SK-N-SH (cell line): ENCODE data around the gene NT5M. TPM values are rescaled to one million over a fixed set of nuclear protein-coding genes. Genes with fewer than 3 reads are reported as not detected.

Experiments used
- CTCF ChIA-PET: fragments of 300-600, 350-600 bp; formaldehyde crosslinking; extraction: SDS; loops from one replicate; lab custom pipeline; 2021; lab: Yijun Ruan, JAX
- POLR2A ChIA-PET: fragments of 350-600 bp; sonication (Branson Sonifier 250); formaldehyde crosslinking; extraction: SDS; loops from one replicate; lab custom pipeline; 2020; ENCODE audit warnings: antibody characterized with exemption, inconsistent platforms; lab: Yijun Ruan, JAX
- DNase-seq: peaks from one replicate; pipeline ENCODE4 v3.0.0; 2012
- H2AFZ ChIP-seq: fragments of 200-600 bp; sonication (generic); 2 replicates; pipeline ENCODE4 v1.8.1; 2016; ENCODE audit warnings: antibody characterized with exemption, mild to moderate bottlenecking, low read depth
- H3F3A ChIP-seq: fragments of 200-600 bp; sonication (generic); replicated peaks from 2 replicates; pipeline ENCODE3; 2016; ENCODE audit warnings: antibody characterized with exemption, mild to moderate bottlenecking; ENCODE audit not compliant: insufficient read depth
- H3K27ac ChIP-seq, 2 experiments: fragments of 200-500 bp in 1 of 2; fragments of 200-600 bp in 1 of 2; sonication (Bioruptor generic) in 1 of 2; sonication (generic), shearing (Covaris generic) in 1 of 2; 2 replicates each; pipeline versions ENCODE4 v1.5.1 to v1.6.1; 2014 to 2016; ENCODE audit warnings: low read depth in 2 of 2, inconsistent platforms in 1 of 2, low read length in 1 of 2, mild to moderate bottlenecking in 1 of 2, mixed read lengths in 1 of 2
- H3K27me3 ChIP-seq: fragments of 200-600 bp; sonication (generic), shearing (Covaris generic); 2 replicates; pipeline ENCODE4 v1.6.1; 2016; ENCODE audit warnings: mixed run types; ENCODE audit not compliant: insufficient read depth
- H3K36me3 ChIP-seq, 2 experiments: fragments of 200-500 bp in 1 of 2; fragments of 200-600 bp in 1 of 2; sonication (Bioruptor generic) in 1 of 2; sonication (generic) in 1 of 2; replicated peaks in 1 of 2; 2 replicates each; pipeline versions ENCODE3 to v1.5.1; 2014 to 2016; ENCODE audit warnings: low read length in 1 of 2, mild to moderate bottlenecking in 1 of 2; ENCODE audit not compliant: insufficient read depth in 2 of 2, control insufficient read depth in 1 of 2
- H3K4me1 ChIP-seq, 2 experiments: fragments of 200-500 bp in 1 of 2; fragments of 200-600 bp in 1 of 2; sonication (Bioruptor generic) in 1 of 2; sonication (generic), shearing (Covaris generic) in 1 of 2; 2 replicates each; pipeline versions ENCODE4 v1.5.1 to v1.6.1; 2014 to 2016; ENCODE audit warnings: low read depth in 1 of 2, low read length in 1 of 2, mixed run types in 1 of 2; ENCODE audit not compliant: insufficient read depth in 2 of 2, control insufficient read depth in 1 of 2
- H3K4me2 ChIP-seq: fragments of 200-600 bp; sonication (generic), shearing (Covaris generic); 2 replicates; pipeline ENCODE4 v1.6.1; 2017; ENCODE audit warnings: mixed run types
- H3K4me3 ChIP-seq, 2 experiments: fragments of 200-500 bp in 1 of 2; fragments of 200-600 bp in 1 of 2; sonication (Bioruptor generic) in 1 of 2; sonication (generic), shearing (Covaris generic) in 1 of 2; 2 replicates each; pipeline versions ENCODE4 v1.5.1 to v1.8.1; 2014 to 2016; ENCODE audit warnings: low read depth in 2 of 2, inconsistent platforms in 1 of 2, low read length in 1 of 2, mild to moderate bottlenecking in 1 of 2, mixed read lengths in 1 of 2, moderate library complexity in 1 of 2
- H3K79me2 ChIP-seq: fragments of 200-600 bp; sonication (generic); 2 replicates; pipeline ENCODE4 v1.8.1; 2017; ENCODE audit warnings: mild to moderate bottlenecking; ENCODE audit not compliant: insufficient read depth
- H3K9ac ChIP-seq: fragments of 200-600 bp; sonication (generic); 2 replicates; pipeline ENCODE4 v1.6.1; 2017; ENCODE audit warnings: mixed run types
- H3K9me2 ChIP-seq: fragments of 200-600 bp; sonication (generic); 2 replicates; pipeline ENCODE4 v1.6.1; 2017; ENCODE audit warnings: mixed run types
- H3K9me3 ChIP-seq: fragments of 200-600 bp; sonication (generic); 2 replicates; pipeline ENCODE4 v1.6.1; 2017; ENCODE audit warnings: mixed run types, mild to moderate bottlenecking, moderate library complexity
- H4K20me1 ChIP-seq: fragments of 200-600 bp; sonication (generic); 2 replicates; pipeline ENCODE4 v1.6.1; 2017; ENCODE audit warnings: mild to moderate bottlenecking, mixed run types; ENCODE audit not compliant: insufficient read depth
- ELF1 ChIP-seq: IDR thresholded peaks from 2 replicates; pipeline ENCODE4 v1.4.0; 2012
- EP300 ChIP-seq, 2 experiments: IDR thresholded peaks; 2 replicates each; pipeline versions ENCODE4 v1.4.0 to v1.6.1; 2012; ENCODE audit warnings: borderline replicate concordance in 1 of 2, low read depth in 1 of 2, low read length in 1 of 2
- FOSL2 ChIP-seq: IDR thresholded peaks from 2 replicates; pipeline ENCODE4 v1.4.0; 2012; ENCODE audit warnings: low read depth, mild to moderate bottlenecking, moderate library complexity, borderline replicate concordance
- FOXJ3 ChIP-seq: sonication (generic); formaldehyde crosslinking; IDR thresholded peaks from 2 replicates; pipeline ENCODE4 v1.5.1; 2020; ENCODE audit warnings: mild to moderate bottlenecking, missing genetic modification reagents
- FOXM1 ChIP-seq: IDR thresholded peaks from 2 replicates; pipeline ENCODE4 v1.4.0; 2012; ENCODE audit warnings: low read depth, mild to moderate bottlenecking
- JUND ChIP-seq: IDR thresholded peaks from 2 replicates; pipeline ENCODE4 v1.4.0; 2012
- POLR2AphosphoS5 ChIP-seq: IDR thresholded peaks from 2 replicates; pipeline ENCODE4 v1.6.1; 2012; ENCODE audit warnings: low read depth, low read length
- RFX5 ChIP-seq: IDR thresholded peaks from 2 replicates; pipeline ENCODE4 v1.6.1; 2012; ENCODE audit warnings: mild to moderate bottlenecking, improper control_type of control experiment, low read length
- RXRA ChIP-seq: IDR thresholded peaks from 2 replicates; pipeline ENCODE4 v1.4.0; 2012; ENCODE audit warnings: low read depth, mild to moderate bottlenecking, borderline replicate concordance
- SIN3A ChIP-seq: IDR thresholded peaks from 2 replicates; pipeline ENCODE4 v1.6.1; 2012; ENCODE audit warnings: low read depth, mild to moderate bottlenecking, low read length, moderate library complexity, borderline replicate concordance
- TEAD4 ChIP-seq: IDR thresholded peaks from 2 replicates; pipeline ENCODE4 v1.4.0; 2012; ENCODE audit warnings: mild to moderate bottlenecking, borderline replicate concordance; ENCODE audit not compliant: insufficient read depth
- WGBS: methylation state at CpG from one replicate; pipeline ENCODE4 v1.1.6; 2017; ENCODE audit warnings: low lambda C conversion rate; 5-methylcytosine and 5-hydroxymethylcytosine counted together
- polyA plus RNA-seq, 3 experiments: library from polyadenylated mRNA; depleted of rRNA; stranded (reverse); fragments of >200 nt; gene quantifications; 2 replicates each; pipeline ENCODE4 v1.2.3, GENCODE V29; 2012
- TF ChIP-seq, protein P1 (sequence below): fragments of 150-350 bp; IDR thresholded peaks from 2 replicates; pipeline ENCODE4 v1.6.1; 2016; ENCODE audit warnings: mild to moderate bottlenecking, low read depth, low read length
- TF ChIP-seq, protein P2 (sequence below): IDR thresholded peaks from 2 replicates; pipeline ENCODE4; 2012
- TF ChIP-seq, protein P3 (sequence below): IDR thresholded peaks from 2 replicates; pipeline ENCODE4 v1.4.0; 2012; ENCODE audit warnings: low read depth, borderline replicate concordance
- TF ChIP-seq, protein P4 (sequence below): fragments of 200-600 bp; sonication (generic); IDR thresholded peaks from 2 replicates; pipeline ENCODE4 v1.6.1; 2017; ENCODE audit warnings: antibody characterized with exemption, mild to moderate bottlenecking, moderate library complexity

Gene NT5M
- polyA plus RNA-seq, 1 of the 3 experiments (the other 2 are of a cell fraction) = 3.9 TPM

DNA sequence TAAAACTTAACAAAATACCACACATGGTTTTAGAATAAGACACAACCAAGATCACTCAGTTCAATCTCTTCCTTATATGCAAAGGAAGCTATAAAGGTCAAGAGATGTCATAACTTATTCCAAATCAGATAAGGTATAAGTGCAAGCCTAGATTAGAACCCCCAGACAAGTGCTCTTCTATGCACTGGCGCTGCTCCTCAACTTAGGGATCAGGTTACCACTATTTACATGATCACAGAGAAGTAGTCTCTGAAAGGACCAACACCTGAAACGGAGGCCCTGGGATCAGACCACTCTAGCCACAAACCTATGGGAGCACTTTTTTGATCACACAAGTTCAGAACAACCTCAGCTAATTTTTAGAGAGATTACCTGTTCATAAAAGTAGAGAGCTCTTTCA is 38.7 kb upstream of the NT5M start:
- Histone ChIP-seq H4K20me1 (no peaks in the 10 kb centered on the region), H3F3A (no peaks in the 10 kb centered on the region), H3K4me1 (no peaks in the 10 kb centered on the region), H3K4me3 (no peak overlapping the region), H3K79me2 (peaks cover 8% of the 10 kb centered on the region), H3K27me3 (no peaks in the 10 kb centered on the region), H3K9ac (no peak overlapping the region), H3K9me3 (no peaks in the 10 kb centered on the region), H3K9me2 (no peaks in the 10 kb centered on the region), H3K36me3 (peaks cover 49 to 72% of the 10 kb centered on the region in 2 experiments), H2AFZ (no peak overlapping the region), H3K4me2 (no peak overlapping the region), H3K27ac (no peak overlapping the region)
- WGBS = 100% methylated on average over 2 of the region's 2 CpGs
- CTCF ChIA-PET = interaction anchor here (0.9 to 1.2 kb wide), 2 partner anchors 14 to 122 kb away, joined by 4 to 5 read pairs; no protein-coding TSS in a partner anchor
- TF ChIP-seq JUND (no peak), TEAD4 (no peak), FOXJ3 (CRISPR knock-in tag) (no peak), POLR2AphosphoS5 (no peak), FOXM1 (no peak), ELF1 (no peak), SIN3A (no peak), FOSL2 (no peak), RFX5 (no peak), EP300 (IDR thresholded peaks at IDR 0.05; ENCODE audit: borderline replicate concordance in 1 of 2, low read depth in 1 of 2, low read length in 1 of 2) (no peak), RXRA (no peak)
- TF ChIP-seq, protein P1, sequence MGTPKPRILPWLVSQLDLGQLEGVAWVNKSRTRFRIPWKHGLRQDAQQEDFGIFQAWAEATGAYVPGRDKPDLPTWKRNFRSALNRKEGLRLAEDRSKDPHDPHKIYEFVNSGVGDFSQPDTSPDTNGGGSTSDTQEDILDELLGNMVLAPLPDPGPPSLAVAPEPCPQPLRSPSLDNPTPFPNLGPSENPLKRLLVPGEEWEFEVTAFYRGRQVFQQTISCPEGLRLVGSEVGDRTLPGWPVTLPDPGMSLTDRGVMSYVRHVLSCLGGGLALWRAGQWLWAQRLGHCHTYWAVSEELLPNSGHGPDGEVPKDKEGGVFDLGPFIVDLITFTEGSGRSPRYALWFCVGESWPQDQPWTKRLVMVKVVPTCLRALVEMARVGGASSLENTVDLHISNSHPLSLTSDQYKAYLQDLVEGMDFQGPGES = no peak
- TF ChIP-seq, protein P2, sequence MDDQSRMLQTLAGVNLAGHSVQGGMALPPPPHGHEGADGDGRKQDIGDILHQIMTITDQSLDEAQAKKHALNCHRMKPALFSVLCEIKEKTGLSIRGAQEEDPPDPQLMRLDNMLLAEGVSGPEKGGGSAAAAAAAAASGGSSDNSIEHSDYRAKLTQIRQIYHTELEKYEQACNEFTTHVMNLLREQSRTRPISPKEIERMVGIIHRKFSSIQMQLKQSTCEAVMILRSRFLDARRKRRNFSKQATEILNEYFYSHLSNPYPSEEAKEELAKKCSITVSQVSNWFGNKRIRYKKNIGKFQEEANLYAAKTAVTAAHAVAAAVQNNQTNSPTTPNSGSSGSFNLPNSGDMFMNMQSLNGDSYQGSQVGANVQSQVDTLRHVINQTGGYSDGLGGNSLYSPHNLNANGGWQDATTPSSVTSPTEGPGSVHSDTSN = no peak
- TF ChIP-seq, protein P3, sequence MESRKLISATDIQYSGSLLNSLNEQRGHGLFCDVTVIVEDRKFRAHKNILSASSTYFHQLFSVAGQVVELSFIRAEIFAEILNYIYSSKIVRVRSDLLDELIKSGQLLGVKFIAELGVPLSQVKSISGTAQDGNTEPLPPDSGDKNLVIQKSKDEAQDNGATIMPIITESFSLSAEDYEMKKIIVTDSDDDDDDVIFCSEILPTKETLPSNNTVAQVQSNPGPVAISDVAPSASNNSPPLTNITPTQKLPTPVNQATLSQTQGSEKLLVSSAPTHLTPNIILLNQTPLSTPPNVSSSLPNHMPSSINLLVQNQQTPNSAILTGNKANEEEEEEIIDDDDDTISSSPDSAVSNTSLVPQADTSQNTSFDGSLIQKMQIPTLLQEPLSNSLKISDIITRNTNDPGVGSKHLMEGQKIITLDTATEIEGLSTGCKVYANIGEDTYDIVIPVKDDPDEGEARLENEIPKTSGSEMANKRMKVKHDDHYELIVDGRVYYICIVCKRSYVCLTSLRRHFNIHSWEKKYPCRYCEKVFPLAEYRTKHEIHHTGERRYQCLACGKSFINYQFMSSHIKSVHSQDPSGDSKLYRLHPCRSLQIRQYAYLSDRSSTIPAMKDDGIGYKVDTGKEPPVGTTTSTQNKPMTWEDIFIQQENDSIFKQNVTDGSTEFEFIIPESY = no peak
- TF ChIP-seq, protein P4, sequence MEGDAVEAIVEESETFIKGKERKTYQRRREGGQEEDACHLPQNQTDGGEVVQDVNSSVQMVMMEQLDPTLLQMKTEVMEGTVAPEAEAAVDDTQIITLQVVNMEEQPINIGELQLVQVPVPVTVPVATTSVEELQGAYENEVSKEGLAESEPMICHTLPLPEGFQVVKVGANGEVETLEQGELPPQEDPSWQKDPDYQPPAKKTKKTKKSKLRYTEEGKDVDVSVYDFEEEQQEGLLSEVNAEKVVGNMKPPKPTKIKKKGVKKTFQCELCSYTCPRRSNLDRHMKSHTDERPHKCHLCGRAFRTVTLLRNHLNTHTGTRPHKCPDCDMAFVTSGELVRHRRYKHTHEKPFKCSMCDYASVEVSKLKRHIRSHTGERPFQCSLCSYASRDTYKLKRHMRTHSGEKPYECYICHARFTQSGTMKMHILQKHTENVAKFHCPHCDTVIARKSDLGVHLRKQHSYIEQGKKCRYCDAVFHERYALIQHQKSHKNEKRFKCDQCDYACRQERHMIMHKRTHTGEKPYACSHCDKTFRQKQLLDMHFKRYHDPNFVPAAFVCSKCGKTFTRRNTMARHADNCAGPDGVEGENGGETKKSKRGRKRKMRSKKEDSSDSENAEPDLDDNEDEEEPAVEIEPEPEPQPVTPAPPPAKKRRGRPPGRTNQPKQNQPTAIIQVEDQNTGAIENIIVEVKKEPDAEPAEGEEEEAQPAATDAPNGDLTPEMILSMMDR = no peak
- DNase-seq = no peak
- POLR2A ChIA-PET = no interaction called here
